Measurements from ENCODE around the gene CHRNB1.

DNA sequence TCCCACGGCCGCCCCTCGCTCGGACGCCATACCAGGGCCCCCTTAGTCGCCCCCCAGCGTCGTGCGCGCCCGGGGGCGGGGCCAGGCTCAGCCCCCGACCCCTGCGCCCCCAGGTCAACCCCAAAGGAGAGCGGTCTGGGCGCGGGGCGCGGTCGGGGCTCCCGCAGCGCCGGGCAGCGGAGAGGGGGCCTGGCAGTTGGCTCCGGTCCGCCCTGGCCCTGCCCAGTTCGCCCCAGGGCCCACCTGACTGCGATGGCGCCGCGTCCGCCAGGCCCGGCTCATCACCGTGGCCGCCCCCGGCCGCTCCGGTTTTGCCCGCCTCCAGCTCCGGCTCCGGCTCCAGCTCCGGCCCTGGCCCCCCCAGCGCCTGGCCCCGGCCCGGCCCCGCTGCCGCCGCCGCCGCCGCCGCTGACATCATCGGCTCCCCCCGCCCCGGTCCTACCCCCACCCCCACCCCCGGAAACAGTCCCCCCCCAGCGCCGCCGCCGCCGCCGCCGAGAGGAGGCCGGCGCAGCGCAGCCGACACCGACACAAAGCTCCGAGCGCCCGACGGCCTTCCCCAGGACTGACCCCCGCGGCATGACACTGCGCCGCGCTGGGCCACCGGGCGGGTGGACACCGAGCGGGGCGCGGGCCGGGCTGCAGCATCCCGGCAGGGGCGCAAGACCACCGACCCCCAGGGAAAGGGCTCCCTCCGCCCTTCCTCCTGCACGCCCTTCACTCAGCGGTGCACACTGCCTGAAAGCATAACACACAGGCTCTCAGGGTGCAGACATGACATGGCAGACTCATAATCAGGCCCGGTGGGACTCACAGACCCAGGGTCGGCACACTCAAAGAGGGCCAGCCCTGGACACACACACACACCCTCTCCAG lies 34.6 kb downstream of the CHRNB1 start, which contains the start of gene ZBTB4:
- TF ChIP-seq, protein P1, sequence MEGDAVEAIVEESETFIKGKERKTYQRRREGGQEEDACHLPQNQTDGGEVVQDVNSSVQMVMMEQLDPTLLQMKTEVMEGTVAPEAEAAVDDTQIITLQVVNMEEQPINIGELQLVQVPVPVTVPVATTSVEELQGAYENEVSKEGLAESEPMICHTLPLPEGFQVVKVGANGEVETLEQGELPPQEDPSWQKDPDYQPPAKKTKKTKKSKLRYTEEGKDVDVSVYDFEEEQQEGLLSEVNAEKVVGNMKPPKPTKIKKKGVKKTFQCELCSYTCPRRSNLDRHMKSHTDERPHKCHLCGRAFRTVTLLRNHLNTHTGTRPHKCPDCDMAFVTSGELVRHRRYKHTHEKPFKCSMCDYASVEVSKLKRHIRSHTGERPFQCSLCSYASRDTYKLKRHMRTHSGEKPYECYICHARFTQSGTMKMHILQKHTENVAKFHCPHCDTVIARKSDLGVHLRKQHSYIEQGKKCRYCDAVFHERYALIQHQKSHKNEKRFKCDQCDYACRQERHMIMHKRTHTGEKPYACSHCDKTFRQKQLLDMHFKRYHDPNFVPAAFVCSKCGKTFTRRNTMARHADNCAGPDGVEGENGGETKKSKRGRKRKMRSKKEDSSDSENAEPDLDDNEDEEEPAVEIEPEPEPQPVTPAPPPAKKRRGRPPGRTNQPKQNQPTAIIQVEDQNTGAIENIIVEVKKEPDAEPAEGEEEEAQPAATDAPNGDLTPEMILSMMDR (conservative IDR thresholded peaks at IDR 0.05; ENCODE audit: low read depth in 2 of 2), result no peak
- TF ChIP-seq EZH2 (IDR thresholded peaks at IDR 0.05; ENCODE audit: low read depth, unreplicated experiment), result no peak
- TF ChIP-seq, protein P2, sequence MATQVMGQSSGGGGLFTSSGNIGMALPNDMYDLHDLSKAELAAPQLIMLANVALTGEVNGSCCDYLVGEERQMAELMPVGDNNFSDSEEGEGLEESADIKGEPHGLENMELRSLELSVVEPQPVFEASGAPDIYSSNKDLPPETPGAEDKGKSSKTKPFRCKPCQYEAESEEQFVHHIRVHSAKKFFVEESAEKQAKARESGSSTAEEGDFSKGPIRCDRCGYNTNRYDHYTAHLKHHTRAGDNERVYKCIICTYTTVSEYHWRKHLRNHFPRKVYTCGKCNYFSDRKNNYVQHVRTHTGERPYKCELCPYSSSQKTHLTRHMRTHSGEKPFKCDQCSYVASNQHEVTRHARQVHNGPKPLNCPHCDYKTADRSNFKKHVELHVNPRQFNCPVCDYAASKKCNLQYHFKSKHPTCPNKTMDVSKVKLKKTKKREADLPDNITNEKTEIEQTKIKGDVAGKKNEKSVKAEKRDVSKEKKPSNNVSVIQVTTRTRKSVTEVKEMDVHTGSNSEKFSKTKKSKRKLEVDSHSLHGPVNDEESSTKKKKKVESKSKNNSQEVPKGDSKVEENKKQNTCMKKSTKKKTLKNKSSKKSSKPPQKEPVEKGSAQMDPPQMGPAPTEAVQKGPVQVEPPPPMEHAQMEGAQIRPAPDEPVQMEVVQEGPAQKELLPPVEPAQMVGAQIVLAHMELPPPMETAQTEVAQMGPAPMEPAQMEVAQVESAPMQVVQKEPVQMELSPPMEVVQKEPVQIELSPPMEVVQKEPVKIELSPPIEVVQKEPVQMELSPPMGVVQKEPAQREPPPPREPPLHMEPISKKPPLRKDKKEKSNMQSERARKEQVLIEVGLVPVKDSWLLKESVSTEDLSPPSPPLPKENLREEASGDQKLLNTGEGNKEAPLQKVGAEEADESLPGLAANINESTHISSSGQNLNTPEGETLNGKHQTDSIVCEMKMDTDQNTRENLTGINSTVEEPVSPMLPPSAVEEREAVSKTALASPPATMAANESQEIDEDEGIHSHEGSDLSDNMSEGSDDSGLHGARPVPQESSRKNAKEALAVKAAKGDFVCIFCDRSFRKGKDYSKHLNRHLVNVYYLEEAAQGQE (IDR thresholded peaks at IDR 0.05; ENCODE audit: unreplicated experiment), result no peak
- TF ChIP-seq POLR2AphosphoS5 (IDR thresholded peaks at IDR 0.05; ENCODE audit: low read depth), result peak; percentile 23; the same call in 1 of the 2 replicates
- TF ChIP-seq JUNB (IDR thresholded peaks at IDR 0.05; ENCODE audit: unreplicated experiment), result no peak
- TF ChIP-seq ZNF114 (CRISPR knock-in tag; IDR thresholded peaks at IDR 0.05), result no peak
- TF ChIP-seq, protein P3, sequence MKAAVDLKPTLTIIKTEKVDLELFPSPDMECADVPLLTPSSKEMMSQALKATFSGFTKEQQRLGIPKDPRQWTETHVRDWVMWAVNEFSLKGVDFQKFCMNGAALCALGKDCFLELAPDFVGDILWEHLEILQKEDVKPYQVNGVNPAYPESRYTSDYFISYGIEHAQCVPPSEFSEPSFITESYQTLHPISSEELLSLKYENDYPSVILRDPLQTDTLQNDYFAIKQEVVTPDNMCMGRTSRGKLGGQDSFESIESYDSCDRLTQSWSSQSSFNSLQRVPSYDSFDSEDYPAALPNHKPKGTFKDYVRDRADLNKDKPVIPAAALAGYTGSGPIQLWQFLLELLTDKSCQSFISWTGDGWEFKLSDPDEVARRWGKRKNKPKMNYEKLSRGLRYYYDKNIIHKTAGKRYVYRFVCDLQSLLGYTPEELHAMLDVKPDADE (IDR thresholded peaks at IDR 0.05), result no peak
- no peak for TF ChIP-seq EZH2phosphoT487 (IDR thresholded peaks at IDR 0.05; ENCODE audit: unreplicated experiment)
- no peak for TF ChIP-seq CREB1 (CRISPR knock-in tag; IDR thresholded peaks at IDR 0.05; ENCODE audit: low read depth)
- no peak for TF ChIP-seq NANOG (IDR thresholded peaks at IDR 0.05; ENCODE audit: borderline replicate concordance)
- TF ChIP-seq ZNF331 (CRISPR knock-in tag; IDR thresholded peaks at IDR 0.05; ENCODE audit: low read depth), result no peak
- no peak for TF ChIP-seq STAT1 (IDR thresholded peaks at IDR 0.05; ENCODE audit: unreplicated experiment)

Data from GM23338 (cell line).